A673 (cell line): ENCODE measurements around the gene TMX2.

Experiments
- CTCF ChIP-seq: fragments of 300-800, 200-600 bp; sonication (generic); conservative IDR thresholded peaks from 2 replicates; pipeline ENCODE4 v1.5.1; 2017; ENCODE audit warnings: low read depth, mild to moderate bottlenecking, antibody characterized with exemption, low read length, moderate library complexity, mixed read lengths
- EZH2 ChIP-seq: fragments of 200-600 bp; sonication (generic); IDR thresholded peaks from 2 replicates; pipeline ENCODE4 v1.6.1; 2017; ENCODE audit warnings: borderline replicate concordance, low read depth, mild to moderate bottlenecking, mixed read lengths, antibody characterized with exemption, low read length; ENCODE audit not compliant: poor library complexity, severe bottlenecking

GRCh38 chr11:57704932-57705331 lies 7.5 kb upstream of the TMX2 start:
- TF ChIP-seq CTCF (no peak), EZH2 (no peak)
